Astrocyte of the spinal cord (primary cell): ENCODE results near the gene MVB12B.

ENCODE experiments used
- DNase-seq: peaks from one replicate; pipeline ENCODE4 v3.0.0; 2011; ENCODE audit warnings: low read depth, low spot score
- H3K4me3 ChIP-seq: 2 replicates; pipeline ENCODE4 v1.5.1; 2011; ENCODE audit warnings: low read depth, mild to moderate bottlenecking, low read length, moderate library complexity
- CTCF ChIP-seq: IDR thresholded peaks from 2 replicates; pipeline ENCODE4 v1.5.1; 2012; ENCODE audit warnings: low read depth, mild to moderate bottlenecking, low read length, inconsistent platforms
- in situ Hi-C: cut with HindIII; loops from 2 replicates; pipeline ENCODE4 v1.10.0; 2017; ENCODE audit warnings: low sequenced_read_pairs

Gene MVB12B

GRCh38 chr9:126459546-126459945, 132.9 kb downstream of the MVB12B start:
- no peak overlapping the region for H3K4me3 ChIP-seq
- in situ Hi-C loops, result no loop called here
- TF ChIP-seq CTCF, result no peak
- no peak for DNase-seq

DNA sequence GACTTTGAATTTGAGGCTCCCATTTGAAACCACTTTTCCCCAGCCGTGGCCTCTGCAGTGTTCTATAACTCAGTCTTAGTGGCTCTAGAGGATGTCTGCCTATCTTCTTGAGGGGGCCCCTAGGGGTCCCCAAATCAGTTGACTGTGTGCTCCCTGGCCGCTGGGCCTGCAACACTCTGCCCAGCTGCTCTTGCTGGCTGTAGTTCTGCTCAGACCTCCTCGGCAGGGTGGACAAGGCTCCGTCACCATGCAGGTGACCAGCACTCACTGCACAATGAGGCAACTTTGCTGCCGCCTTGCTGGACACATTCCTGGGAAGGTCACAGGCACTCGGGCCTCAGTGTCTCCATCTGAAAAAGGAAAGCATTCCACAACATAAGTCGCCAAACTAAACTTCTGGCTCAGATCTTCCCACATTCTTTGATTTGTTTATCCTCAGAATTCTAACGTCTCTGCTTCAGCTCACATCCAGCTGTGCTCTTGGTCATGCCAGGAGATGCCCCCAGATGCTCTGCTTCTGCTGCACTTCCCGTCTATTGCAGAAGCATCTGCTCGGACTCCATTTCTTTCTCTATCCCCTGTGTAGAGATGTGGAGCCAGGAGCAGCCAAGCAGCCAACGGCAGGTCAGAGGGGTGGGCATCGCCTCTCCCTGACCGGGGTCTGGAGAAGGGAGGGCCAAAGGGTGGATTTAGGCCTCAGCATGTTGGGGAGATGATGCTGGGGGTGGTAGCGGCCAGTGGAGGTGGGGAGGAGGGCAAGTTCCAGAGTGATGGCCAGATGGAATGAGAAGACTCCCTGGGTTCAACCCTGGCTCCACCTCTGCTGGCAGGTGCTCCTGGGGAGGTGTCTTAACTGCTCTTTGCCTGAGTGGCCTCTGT, 133.6 kb downstream of the MVB12B start:
- no peak for TF ChIP-seq CTCF
- DNase-seq, result no peak
- in situ Hi-C loops, result no loop called here
- no peak overlapping the region for H3K4me3 ChIP-seq

GRCh38 chr9:126461029-126461428, 134.4 kb downstream of the MVB12B start:
- DNase-seq, result no peak
- in situ Hi-C loops, result no loop called here
- no peak for TF ChIP-seq CTCF
- no peak overlapping the region for H3K4me3 ChIP-seq

- in situ Hi-C loops, result no loop called here
- TF ChIP-seq CTCF, result no peak
These were observed 135.0 kb downstream of the MVB12B start for GRCh38 chr9:126461608-126462007.

DNA sequence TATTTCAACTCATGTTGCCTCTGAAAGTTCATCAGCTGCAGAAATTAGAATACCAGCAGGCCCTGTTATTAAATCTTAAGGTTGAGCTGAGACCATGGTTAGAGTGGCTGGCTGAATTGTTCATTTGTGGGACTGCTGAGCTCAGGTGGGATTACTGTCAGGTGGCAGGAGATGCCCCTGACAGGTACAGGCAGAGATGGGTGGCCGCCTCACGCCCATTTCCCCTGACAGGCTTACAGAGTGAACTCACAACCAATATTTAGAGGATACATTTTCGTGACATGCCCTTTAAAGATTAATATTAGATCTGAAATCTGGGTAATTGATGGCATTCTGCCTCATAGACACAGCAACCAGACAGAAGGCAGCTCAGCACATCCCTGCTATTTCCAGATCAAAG, 136.0 kb downstream of the MVB12B start:
- DNase-seq, result no peak
- no peak for TF ChIP-seq CTCF
- no peak overlapping the region for H3K4me3 ChIP-seq
- in situ Hi-C loops, result no loop called here

More at GRCh38 chr9:126461608-126462007, 135.0 kb downstream of the MVB12B start:
- no peak overlapping the region for H3K4me3 ChIP-seq
- DNase-seq, result no peak

- no peak overlapping the region for H3K4me3 ChIP-seq
- DNase-seq, result no peak
- TF ChIP-seq CTCF, result no peak
- in situ Hi-C loops, result no loop called here
These were observed 136.8 kb downstream of the MVB12B start for GRCh38 chr9:126463426-126463825.
